NK-92 (cell line): Measurements from ENCODE around the gene HGS.
A peak's percentile ranks its signal among the peaks of the same experiment; 100 is the strongest.

ENCODE experiments used
- DNase-seq: peaks from one replicate; lab custom pipeline; 2025; ENCODE audit not compliant: unreplicated experiment; lab: John Stamatoyannopoulos, UW

Gene HGS

GRCh38 chr17:81683584-81684441 lies at the start of gene HGS, which contains the start of gene ARL16:
Gene HGS, plus strand, starts transcription at chr17:81684011. Its CDS starts 56 bp downstream, at chr17:81684067.
Gene ARL16, minus strand, starts transcription at chr17:81683797. Its CDS starts 44 bp downstream, at chr17:81683753.
- DNase-seq, result peak; percentile 88

GRCh38 chr17:81635431-81635830 lies 48.4 kb upstream of the HGS start:
- no peak for DNase-seq

GRCh38 chr17:81635973-81636504 lies 47.8 kb upstream of the HGS start:
- DNase-seq, result no peak

GRCh38 chr17:81636505-81637288 lies 47.1 kb upstream of the HGS start, which contains the start of the genes NPLOC4 and TSPAN10:
Gene NPLOC4, minus strand, starts transcription at chr17:81637112. Its CDS starts 182 bp downstream, at chr17:81636930.
Gene TSPAN10, plus strand, starts transcription at chr17:81637196. Its CDS starts 5,217 bp downstream, at chr17:81642413.
- no peak for DNase-seq

- no peak for DNase-seq
These were observed 45.1 kb upstream of the HGS start for GRCh38 chr17:81638683-81639082.

- no peak for DNase-seq
These were observed 43.8 kb upstream of the HGS start for GRCh38 chr17:81640011-81640410.

GRCh38 chr17:81641825-81642489 lies 41.9 kb upstream of the HGS start:
- no peak for DNase-seq

- DNase-seq, result no peak
These were observed 39.3 kb upstream of the HGS start for GRCh38 chr17:81644496-81644895.

- no peak for DNase-seq
These were observed 38.5 kb upstream of the HGS start for GRCh38 chr17:81644976-81645952.

- no peak for DNase-seq
These were observed 36.8 kb upstream of the HGS start for GRCh38 chr17:81646869-81647600.

GRCh38 chr17:81647640-81648012 lies 36.2 kb upstream of the HGS start:
- no peak for DNase-seq

GRCh38 chr17:81648013-81648706 lies 35.7 kb upstream of the HGS start:
- DNase-seq, result no peak

GRCh38 chr17:81648707-81649085 lies 35.1 kb upstream of the HGS start:
- DNase-seq, result no peak

- no peak for DNase-seq
These were observed 32.9 kb upstream of the HGS start for GRCh38 chr17:81650951-81651350.

- DNase-seq, result no peak
These were observed 32.1 kb upstream of the HGS start for GRCh38 chr17:81651692-81652091.

- DNase-seq, result no peak
These were observed 30.7 kb upstream of the HGS start for GRCh38 chr17:81652906-81653771.

- DNase-seq, result no peak
These were observed 28.3 kb upstream of the HGS start for GRCh38 chr17:81655378-81656117.
